Endothelial cell of umbilical vein (primary cell): ENCODE measurements around the gene CLCC1.

ENCODE experiments used
- CTCF ChIP-seq, 2 donors: IDR thresholded peaks; 1 replicate in 1 of 2; 2 replicates in 1 of 2; pipeline ENCODE4 v1.5.1; 2011; ENCODE audit warnings: low read length in 2 of 2, mild to moderate bottlenecking in 2 of 2, moderate library complexity in 2 of 2, control low read depth in 1 of 2, inconsistent platforms in 1 of 2, low read depth in 1 of 2; ENCODE audit not compliant: insufficient read depth in 1 of 2; ENCODE audit errors: extremely low read depth in 1 of 2
- EZH2 ChIP-seq: IDR thresholded peaks from 2 replicates; pipeline ENCODE4 v1.6.1; 2012; ENCODE audit warnings: borderline replicate concordance, low read depth, mild to moderate bottlenecking, moderate library complexity, low read length, inconsistent platforms; ENCODE audit not compliant: severe bottlenecking
- FOS ChIP-seq: IDR thresholded peaks from 2 replicates; pipeline ENCODE4 v1.6.1; 2011; ENCODE audit warnings: mild to moderate bottlenecking, low read length, moderate library complexity, borderline replicate concordance; ENCODE audit not compliant: insufficient read depth
- MYC ChIP-seq: IDR thresholded peaks from one replicate; pipeline ENCODE4 v1.6.1; 2011; ENCODE audit warnings: mild to moderate bottlenecking, low read depth, low read length
- POLR2A ChIP-seq: IDR thresholded peaks from 2 replicates; pipeline ENCODE4 v1.6.1; 2012; ENCODE audit warnings: low read depth, mild to moderate bottlenecking, control low read depth, low read length
- POLR2AphosphoS5 ChIP-seq: IDR thresholded peaks from 2 replicates; pipeline ENCODE4 v1.6.1; 2012; ENCODE audit warnings: low read depth, mild to moderate bottlenecking, control low read depth, low read length, moderate library complexity; ENCODE audit not compliant: insufficient read depth
- TF ChIP-seq, protein P1 (sequence below): IDR thresholded peaks from 2 replicates; pipeline ENCODE4 v1.6.1; 2011; ENCODE audit not compliant: insufficient read depth, insufficient read length

GRCh38 chr1:108916788-108917187, 46.5 kb downstream of the CLCC1 start:
- TF ChIP-seq POLR2A, result no peak
- TF ChIP-seq POLR2AphosphoS5, result no peak
- no peak for TF ChIP-seq CTCF (IDR thresholded peaks at IDR 0.05; ENCODE audit: extremely low read depth in 1 of 2, insufficient read depth in 1 of 2, low read depth in 1 of 2, low read length in 2 of 2)
- no peak for TF ChIP-seq EZH2
- TF ChIP-seq FOS, result no peak
- TF ChIP-seq MYC, result no peak
- TF ChIP-seq, protein P1, sequence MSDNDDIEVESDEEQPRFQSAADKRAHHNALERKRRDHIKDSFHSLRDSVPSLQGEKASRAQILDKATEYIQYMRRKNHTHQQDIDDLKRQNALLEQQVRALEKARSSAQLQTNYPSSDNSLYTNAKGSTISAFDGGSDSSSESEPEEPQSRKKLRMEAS, result no peak
